Measurements from ENCODE around the gene TRIM25.

Gene TRIM25

GRCh38 chr17:56890390-56890789, 23.5 kb downstream of the TRIM25 start:
- H3K18ac ChIP-seq (ENCODE audit: low read length): no peak overlapping the region
- H4K12ac ChIP-seq (ENCODE audit: low read depth, low read length): no peak overlapping the region
- H4K8ac ChIP-seq (ENCODE audit: low read depth, low read length): no peak overlapping the region
- no CpG with 5 or more reads among the region's 6 CpGs for WGBS (ENCODE audit: extremely low coverage, insufficient coverage, insufficient read length)
- H2BK12ac ChIP-seq (ENCODE audit: low read length): no peak overlapping the region
- H2AFZ ChIP-seq (ENCODE audit: insufficient read depth, low read length, poor library complexity): no peak overlapping the region
- no peak overlapping the region for H3K4me2 ChIP-seq (ENCODE audit: low read length)
- no peak overlapping the region for H2BK120ac ChIP-seq (ENCODE audit: insufficient read depth, low read length, poor library complexity)
- no peak overlapping the region for H3K14ac ChIP-seq (ENCODE audit: low read length)
- no peak overlapping the region for H3K27ac ChIP-seq (ENCODE audit: low read depth, low read length)
- DNase-seq: no peak
- no peak overlapping the region for H3K4me3 ChIP-seq (ENCODE audit: low read depth, low read length)
- H3K79me2 ChIP-seq (ENCODE audit: control insufficient read depth, insufficient read depth, low read length, poor library complexity): no peaks in the 10 kb centered on the region
- no peaks in the 10 kb centered on the region for H3K27me3 ChIP-seq (ENCODE audit: insufficient read depth, low read length)
- H4K91ac ChIP-seq (ENCODE audit: low read depth, low read length): no peak overlapping the region
- H3K23ac ChIP-seq (ENCODE audit: low read length): no peak overlapping the region
- no peak overlapping the region for H3K9ac ChIP-seq (ENCODE audit: low read length)
- H3K79me1 ChIP-seq (ENCODE audit: low read length): no peaks in the 10 kb centered on the region
- no peak overlapping the region for H2BK5ac ChIP-seq (ENCODE audit: low read depth, low read length, poor library complexity)
- H3K9me3 ChIP-seq (ENCODE audit: insufficient read depth, low read depth, low read length): peaks cover 8% of the 10 kb centered on the region
- no peak overlapping the region for H3K4ac ChIP-seq (ENCODE audit: low read depth, low read length)
- H3K4me1 ChIP-seq (ENCODE audit: control insufficient read depth in 1 of 2, insufficient read depth in 2 of 2, low read length in 2 of 2): no peaks in the 10 kb centered on the region
- peaks cover 22 to 25% of the 10 kb centered on the region in 2 experiments for H3K36me3 ChIP-seq (ENCODE audit: control insufficient read depth in 1 of 2, insufficient read depth in 2 of 2, low read length in 2 of 2)
- no peak overlapping the region for H2AK5ac ChIP-seq (ENCODE audit: low read length)

- no peak overlapping the region for H2AFZ ChIP-seq (ENCODE audit: insufficient read depth, low read length, poor library complexity)
- H2AK5ac ChIP-seq (ENCODE audit: low read length): no peak overlapping the region
- H3K18ac ChIP-seq (ENCODE audit: low read length): no peak overlapping the region
- H4K91ac ChIP-seq (ENCODE audit: low read depth, low read length): no peak overlapping the region
- no peak overlapping the region for H2BK5ac ChIP-seq (ENCODE audit: low read depth, low read length, poor library complexity)
- no peak overlapping the region for H3K27ac ChIP-seq (ENCODE audit: low read depth, low read length)
- no CpG with 5 or more reads among the region's 9 CpGs for WGBS (ENCODE audit: extremely low coverage, insufficient coverage, insufficient read length)
- no peak overlapping the region for H2BK12ac ChIP-seq (ENCODE audit: low read length)
- H3K4me2 ChIP-seq (ENCODE audit: low read length): no peak overlapping the region
- no peak for DNase-seq
- no peak overlapping the region for H3K23ac ChIP-seq (ENCODE audit: low read length)
- no peak overlapping the region for H2BK120ac ChIP-seq (ENCODE audit: insufficient read depth, low read length, poor library complexity)
- H4K8ac ChIP-seq (ENCODE audit: low read depth, low read length): no peak overlapping the region
- no peaks in the 10 kb centered on the region for H3K4me1 ChIP-seq (ENCODE audit: control insufficient read depth in 1 of 2, insufficient read depth in 2 of 2, low read length in 2 of 2)
- H3K9ac ChIP-seq (ENCODE audit: low read length): no peak overlapping the region
- no peak overlapping the region for H3K4me3 ChIP-seq (ENCODE audit: low read depth, low read length)
- H3K36me3 ChIP-seq (ENCODE audit: control insufficient read depth in 1 of 2, insufficient read depth in 2 of 2, low read length in 2 of 2): peaks cover 8 to 12% of the 10 kb centered on the region in 2 experiments
- H3K4ac ChIP-seq (ENCODE audit: low read depth, low read length): no peak overlapping the region
- H3K79me2 ChIP-seq (ENCODE audit: control insufficient read depth, insufficient read depth, low read length, poor library complexity): no peaks in the 10 kb centered on the region
- H3K27me3 ChIP-seq (ENCODE audit: insufficient read depth, low read length): no peaks in the 10 kb centered on the region
- no peak overlapping the region for H4K12ac ChIP-seq (ENCODE audit: low read depth, low read length)
- peaks cover 8% of the 10 kb centered on the region for H3K9me3 ChIP-seq (ENCODE audit: insufficient read depth, low read depth, low read length)
- no peaks in the 10 kb centered on the region for H3K79me1 ChIP-seq (ENCODE audit: low read length)
- no peak overlapping the region for H3K14ac ChIP-seq (ENCODE audit: low read length)
Observed at GRCh38 chr17:56887552-56888467, 26.0 kb downstream of the TRIM25 start.

DNA sequence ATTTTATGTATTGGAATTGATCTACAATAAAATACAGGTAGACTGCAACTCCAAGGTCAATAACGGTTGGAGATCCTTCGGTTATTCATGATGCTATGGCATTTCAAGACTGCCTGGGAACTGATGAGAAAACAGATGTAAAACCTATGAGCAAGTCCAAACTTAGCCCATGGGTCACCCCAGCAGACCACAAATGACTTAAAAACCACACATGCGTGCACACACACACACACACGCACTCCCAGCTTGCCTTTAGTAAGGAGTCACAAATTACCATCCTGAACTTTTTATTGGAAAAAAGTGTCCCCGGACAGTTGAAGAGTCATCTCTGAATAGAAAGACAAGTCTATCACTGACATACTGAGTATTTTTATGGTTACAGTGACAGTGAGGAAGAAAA, 26.7 kb downstream of the TRIM25 start:
- H3K27ac ChIP-seq (ENCODE audit: low read depth, low read length): no peak overlapping the region
- no peak overlapping the region for H2BK5ac ChIP-seq (ENCODE audit: low read depth, low read length, poor library complexity)
- no peaks in the 10 kb centered on the region for H3K27me3 ChIP-seq (ENCODE audit: insufficient read depth, low read length)
- H3K36me3 ChIP-seq (ENCODE audit: control insufficient read depth in 1 of 2, insufficient read depth in 2 of 2, low read length in 2 of 2): peaks cover 8 to 11% of the 10 kb centered on the region in 2 experiments
- no peak for DNase-seq
- no peak overlapping the region for H4K12ac ChIP-seq (ENCODE audit: low read depth, low read length)
- no peaks in the 10 kb centered on the region for H3K4me1 ChIP-seq (ENCODE audit: control insufficient read depth in 1 of 2, insufficient read depth in 2 of 2, low read length in 2 of 2)
- WGBS (ENCODE audit: extremely low coverage, insufficient coverage, insufficient read length): no CpG with 5 or more reads among the region's 5 CpGs
- no peak overlapping the region for H2BK120ac ChIP-seq (ENCODE audit: insufficient read depth, low read length, poor library complexity)
- no peak overlapping the region for H4K91ac ChIP-seq (ENCODE audit: low read depth, low read length)
- H3K9ac ChIP-seq (ENCODE audit: low read length): no peak overlapping the region
- no peak overlapping the region for H2BK12ac ChIP-seq (ENCODE audit: low read length)
- H3K23ac ChIP-seq (ENCODE audit: low read length): no peak overlapping the region
- H3K4me3 ChIP-seq (ENCODE audit: low read depth, low read length): no peak overlapping the region
- H3K4me2 ChIP-seq (ENCODE audit: low read length): no peak overlapping the region
- H3K79me2 ChIP-seq (ENCODE audit: control insufficient read depth, insufficient read depth, low read length, poor library complexity): no peaks in the 10 kb centered on the region
- no peak overlapping the region for H4K8ac ChIP-seq (ENCODE audit: low read depth, low read length)
- H2AK5ac ChIP-seq (ENCODE audit: low read length): no peak overlapping the region
- H3K14ac ChIP-seq (ENCODE audit: low read length): no peak overlapping the region
- H3K9me3 ChIP-seq (ENCODE audit: insufficient read depth, low read depth, low read length): peaks cover 8% of the 10 kb centered on the region
- no peak overlapping the region for H3K18ac ChIP-seq (ENCODE audit: low read length)
- H3K79me1 ChIP-seq (ENCODE audit: low read length): no peaks in the 10 kb centered on the region
- H2AFZ ChIP-seq (ENCODE audit: insufficient read depth, low read length, poor library complexity): no peak overlapping the region
- H3K4ac ChIP-seq (ENCODE audit: low read depth, low read length): no peak overlapping the region

GRCh38 chr17:56886288-56886731, 27.5 kb downstream of the TRIM25 start:
- WGBS (ENCODE audit: extremely low coverage, insufficient coverage, insufficient read length): no CpG with 5 or more reads among the region's 2 CpGs
- peaks cover 8% of the 10 kb centered on the region for H3K9me3 ChIP-seq (ENCODE audit: insufficient read depth, low read depth, low read length)
- H4K91ac ChIP-seq (ENCODE audit: low read depth, low read length): no peak overlapping the region
- H3K27me3 ChIP-seq (ENCODE audit: insufficient read depth, low read length): no peaks in the 10 kb centered on the region
- no peak overlapping the region for H3K4ac ChIP-seq (ENCODE audit: low read depth, low read length)
- H3K27ac ChIP-seq (ENCODE audit: low read depth, low read length): no peak overlapping the region
- no peak overlapping the region for H2AFZ ChIP-seq (ENCODE audit: insufficient read depth, low read length, poor library complexity)
- no peak overlapping the region for H3K4me3 ChIP-seq (ENCODE audit: low read depth, low read length)
- no peak overlapping the region for H3K23ac ChIP-seq (ENCODE audit: low read length)
- no peaks in the 10 kb centered on the region for H3K79me1 ChIP-seq (ENCODE audit: low read length)
- no peak overlapping the region for H3K9ac ChIP-seq (ENCODE audit: low read length)
- peaks cover under 1 to 6% of the 10 kb centered on the region in 2 experiments for H3K36me3 ChIP-seq (ENCODE audit: control insufficient read depth in 1 of 2, insufficient read depth in 2 of 2, low read length in 2 of 2)
- H2AK5ac ChIP-seq (ENCODE audit: low read length): no peak overlapping the region
- no peak overlapping the region for H2BK120ac ChIP-seq (ENCODE audit: insufficient read depth, low read length, poor library complexity)
- H2BK5ac ChIP-seq (ENCODE audit: low read depth, low read length, poor library complexity): no peak overlapping the region
- no peak overlapping the region for H4K8ac ChIP-seq (ENCODE audit: low read depth, low read length)
- no peak overlapping the region for H3K4me2 ChIP-seq (ENCODE audit: low read length)
- no peaks in the 10 kb centered on the region for H3K79me2 ChIP-seq (ENCODE audit: control insufficient read depth, insufficient read depth, low read length, poor library complexity)
- no peak overlapping the region for H3K18ac ChIP-seq (ENCODE audit: low read length)
- H2BK12ac ChIP-seq (ENCODE audit: low read length): no peak overlapping the region
- no peak overlapping the region for H4K12ac ChIP-seq (ENCODE audit: low read depth, low read length)
- DNase-seq: no peak
- H3K14ac ChIP-seq (ENCODE audit: low read length): no peak overlapping the region
- H3K4me1 ChIP-seq (ENCODE audit: control insufficient read depth in 1 of 2, insufficient read depth in 2 of 2, low read length in 2 of 2): no peaks in the 10 kb centered on the region
